Panc1 (cell line): ENCODE data around the gene DOCK1. TPM values are rescaled to one million over a fixed set of nuclear protein-coding genes. Genes with fewer than 3 reads are reported as not detected.

ENCODE experiments used
- ATAC-seq: fragments of 200-7000 bp; cut with Tn5 transposase; 2 replicates; pipeline ENCODE4 v1.9.1; 2020; ENCODE audit warnings: mild to moderate bottlenecking, moderate library complexity
- BruUV-seq: library from RNA; stranded (reverse); fragments of 400-500 nt; replicated peaks from 2 replicates; lab custom pipeline; 2021; lab: Mats Ljungman, UMichigan
- CTCF ChIA-PET: fragments of 300-600 bp; sonication (Branson Sonifier 250); formaldehyde crosslinking; loops from one replicate; lab custom pipeline; 2022; ENCODE audit warnings: antibody characterized with exemption; lab: Charles Lee
- POLR2A ChIA-PET: fragments of 300-600 bp; sonication (Branson Sonifier 250); formaldehyde crosslinking; loops from one replicate; lab custom pipeline; 2022; ENCODE audit warnings: antibody characterized with exemption; lab: Charles Lee
- DNase-seq: peaks from one replicate; pipeline ENCODE4 v3.0.0-alpha.2; 2010; ENCODE audit warnings: low read depth, low spot score
- H3K27ac ChIP-seq: 2 replicates; pipeline ENCODE4 v1.5.1; 2011; ENCODE audit warnings: mild to moderate bottlenecking, low read length, inconsistent platforms
- H3K27me3 ChIP-seq: fragments of 200-500 bp; sonication (Bioruptor generic); 2 replicates; pipeline ENCODE4 v1.6.0; 2014; ENCODE audit warnings: low read length, inconsistent platforms; ENCODE audit not compliant: control insufficient read depth, insufficient read depth
- H3K36me3 ChIP-seq: fragments of 200-500 bp; sonication (Bioruptor generic); 2 replicates; pipeline ENCODE4 v1.5.1; 2014; ENCODE audit warnings: inconsistent platforms, mild to moderate bottlenecking, low read length, moderate library complexity; ENCODE audit not compliant: control insufficient read depth, insufficient read depth
- H3K4me1 ChIP-seq: 2 replicates; pipeline ENCODE4 v1.5.1; 2011; ENCODE audit warnings: inconsistent platforms, mild to moderate bottlenecking, low read length, moderate library complexity; ENCODE audit not compliant: control insufficient read depth, insufficient read depth
- H3K4me3 ChIP-seq, 2 experiments: 2 replicates each; pipeline ENCODE4 v1.5.1; 2011 to 2012; ENCODE audit warnings: low read depth in 2 of 2, low read length in 2 of 2, mild to moderate bottlenecking in 2 of 2, inconsistent platforms in 1 of 2, moderate library complexity in 1 of 2
- H3K9me3 ChIP-seq: fragments of 200-500 bp; sonication (Bioruptor generic); 2 replicates; pipeline ENCODE4 v1.5.1; 2014; ENCODE audit warnings: low read depth, mild to moderate bottlenecking, inconsistent platforms, low read length, moderate library complexity; ENCODE audit not compliant: control insufficient read depth, insufficient read depth
- POLR2AphosphoS5 ChIP-seq: IDR thresholded peaks from 2 replicates; pipeline ENCODE4 v1.6.1; 2012; ENCODE audit warnings: mild to moderate bottlenecking, low read depth, low read length, moderate library complexity
- SIN3A ChIP-seq: IDR thresholded peaks from 2 replicates; pipeline ENCODE4 v1.6.1; 2012; ENCODE audit warnings: low read depth, mild to moderate bottlenecking, low read length, moderate library complexity, borderline replicate concordance; ENCODE audit not compliant: insufficient read depth
- TCF7L2 ChIP-seq: IDR thresholded peaks from 2 replicates; pipeline ENCODE4 v1.6.1; 2011; ENCODE audit warnings: mild to moderate bottlenecking, low read depth, low read length, inconsistent platforms
- in situ Hi-C: cut with HindIII; loops from 2 replicates; pipeline ENCODE4 v1.10.0; 2016; ENCODE audit warnings: low sequenced_read_pairs, low pct_unique_long_range_greater_than_20kb
- intact Hi-C: fragments of 100-400 bp; cut with micrococcal nuclease; formaldehyde crosslinking; loops from one replicate; pipeline ENCODE4 v1.10.0; 2022; ENCODE audit not compliant: unreplicated experiment
- total RNA-seq: library from RNA; stranded (reverse); gene quantifications from one replicate; pipeline ENCODE4 v1.2.1, GENCODE V29; 2021; ENCODE audit not compliant: unreplicated experiment
- TF ChIP-seq, protein P1 (sequence below), 2 experiments: IDR thresholded peaks; 2 replicates each; pipeline ENCODE4 v1.6.1; 2011 to 2012; ENCODE audit warnings: low read depth in 2 of 2, control low read depth in 1 of 2, low read length in 1 of 2, mild to moderate bottlenecking in 1 of 2, moderate library complexity in 1 of 2; ENCODE audit not compliant: insufficient read depth in 1 of 2
- TF ChIP-seq, protein P2 (sequence below): fragments of 450-650 bp; IDR thresholded peaks from 2 replicates; pipeline ENCODE4 v1.5.1; 2017; ENCODE audit warnings: mild to moderate bottlenecking

DOCK1 gene
- total RNA-seq, 1 experiment from 2014 or later: 67.6 TPM

DNA sequence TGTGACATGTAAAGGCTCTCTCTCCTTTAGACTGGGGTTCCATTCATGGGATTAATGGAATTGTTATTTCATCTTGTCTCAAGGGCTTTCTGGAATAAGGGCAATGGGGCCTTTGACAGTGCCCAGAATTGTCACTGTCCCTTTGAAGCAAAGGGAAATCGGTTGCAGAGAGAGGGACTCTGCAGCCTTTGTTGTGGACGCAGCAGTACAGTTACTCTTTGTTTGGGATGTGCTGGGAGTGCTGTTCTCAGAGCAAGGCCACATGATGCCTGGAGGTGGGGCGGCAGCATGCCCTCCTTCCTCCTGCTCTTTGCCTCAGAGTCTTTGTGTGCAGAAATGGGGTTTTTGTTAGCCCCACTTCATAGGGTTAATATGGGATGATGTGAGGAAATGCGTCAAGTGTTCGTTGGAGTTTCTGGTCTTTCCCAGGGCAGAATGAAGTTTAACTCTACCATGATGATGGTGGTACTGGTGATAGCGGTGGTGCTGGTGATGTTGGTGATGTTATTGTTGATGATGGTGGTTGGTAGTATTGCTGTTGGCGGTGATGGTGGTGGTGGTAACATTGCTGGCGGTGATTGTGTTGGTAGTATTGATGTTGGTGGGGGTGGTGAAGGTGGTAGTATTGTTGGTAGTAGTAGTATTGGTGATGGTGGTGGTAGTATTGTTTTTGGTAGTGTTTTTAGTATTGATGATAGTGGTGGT lies 45.3 kb downstream of the DOCK1 start:
- Histone ChIP-seq H3K4me3 (no peak overlapping the region), H3K4me1 (no peaks in the 10 kb centered on the region), H3K27ac (no peak overlapping the region), H3K36me3 (no peaks in the 10 kb centered on the region), H3K27me3 (no peaks in the 10 kb centered on the region), H3K9me3 (no peaks in the 10 kb centered on the region; the same call in 1 of the 2 replicates)
- in situ Hi-C loops (no loop called here), intact Hi-C loops (no loop called here)
- ATAC-seq (no peak), DNase-seq (no peak)
- TF ChIP-seq SIN3A (no peak), TCF7L2 (no peak), POLR2AphosphoS5 (no peak)
- TF ChIP-seq, protein P1, sequence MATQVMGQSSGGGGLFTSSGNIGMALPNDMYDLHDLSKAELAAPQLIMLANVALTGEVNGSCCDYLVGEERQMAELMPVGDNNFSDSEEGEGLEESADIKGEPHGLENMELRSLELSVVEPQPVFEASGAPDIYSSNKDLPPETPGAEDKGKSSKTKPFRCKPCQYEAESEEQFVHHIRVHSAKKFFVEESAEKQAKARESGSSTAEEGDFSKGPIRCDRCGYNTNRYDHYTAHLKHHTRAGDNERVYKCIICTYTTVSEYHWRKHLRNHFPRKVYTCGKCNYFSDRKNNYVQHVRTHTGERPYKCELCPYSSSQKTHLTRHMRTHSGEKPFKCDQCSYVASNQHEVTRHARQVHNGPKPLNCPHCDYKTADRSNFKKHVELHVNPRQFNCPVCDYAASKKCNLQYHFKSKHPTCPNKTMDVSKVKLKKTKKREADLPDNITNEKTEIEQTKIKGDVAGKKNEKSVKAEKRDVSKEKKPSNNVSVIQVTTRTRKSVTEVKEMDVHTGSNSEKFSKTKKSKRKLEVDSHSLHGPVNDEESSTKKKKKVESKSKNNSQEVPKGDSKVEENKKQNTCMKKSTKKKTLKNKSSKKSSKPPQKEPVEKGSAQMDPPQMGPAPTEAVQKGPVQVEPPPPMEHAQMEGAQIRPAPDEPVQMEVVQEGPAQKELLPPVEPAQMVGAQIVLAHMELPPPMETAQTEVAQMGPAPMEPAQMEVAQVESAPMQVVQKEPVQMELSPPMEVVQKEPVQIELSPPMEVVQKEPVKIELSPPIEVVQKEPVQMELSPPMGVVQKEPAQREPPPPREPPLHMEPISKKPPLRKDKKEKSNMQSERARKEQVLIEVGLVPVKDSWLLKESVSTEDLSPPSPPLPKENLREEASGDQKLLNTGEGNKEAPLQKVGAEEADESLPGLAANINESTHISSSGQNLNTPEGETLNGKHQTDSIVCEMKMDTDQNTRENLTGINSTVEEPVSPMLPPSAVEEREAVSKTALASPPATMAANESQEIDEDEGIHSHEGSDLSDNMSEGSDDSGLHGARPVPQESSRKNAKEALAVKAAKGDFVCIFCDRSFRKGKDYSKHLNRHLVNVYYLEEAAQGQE (IDR thresholded peaks at IDR 0.05; ENCODE audit: insufficient read depth in 1 of 2, low read depth in 2 of 2, low read length in 1 of 2): no peak
- TF ChIP-seq, protein P2, sequence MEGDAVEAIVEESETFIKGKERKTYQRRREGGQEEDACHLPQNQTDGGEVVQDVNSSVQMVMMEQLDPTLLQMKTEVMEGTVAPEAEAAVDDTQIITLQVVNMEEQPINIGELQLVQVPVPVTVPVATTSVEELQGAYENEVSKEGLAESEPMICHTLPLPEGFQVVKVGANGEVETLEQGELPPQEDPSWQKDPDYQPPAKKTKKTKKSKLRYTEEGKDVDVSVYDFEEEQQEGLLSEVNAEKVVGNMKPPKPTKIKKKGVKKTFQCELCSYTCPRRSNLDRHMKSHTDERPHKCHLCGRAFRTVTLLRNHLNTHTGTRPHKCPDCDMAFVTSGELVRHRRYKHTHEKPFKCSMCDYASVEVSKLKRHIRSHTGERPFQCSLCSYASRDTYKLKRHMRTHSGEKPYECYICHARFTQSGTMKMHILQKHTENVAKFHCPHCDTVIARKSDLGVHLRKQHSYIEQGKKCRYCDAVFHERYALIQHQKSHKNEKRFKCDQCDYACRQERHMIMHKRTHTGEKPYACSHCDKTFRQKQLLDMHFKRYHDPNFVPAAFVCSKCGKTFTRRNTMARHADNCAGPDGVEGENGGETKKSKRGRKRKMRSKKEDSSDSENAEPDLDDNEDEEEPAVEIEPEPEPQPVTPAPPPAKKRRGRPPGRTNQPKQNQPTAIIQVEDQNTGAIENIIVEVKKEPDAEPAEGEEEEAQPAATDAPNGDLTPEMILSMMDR: no peak
- ChIA-PET CTCF (no interaction called here), POLR2A (no interaction called here)
- BruUV-seq: no TSS peak

GRCh38 chr10:126953886-126954285 lies 48.7 kb downstream of the DOCK1 start:
- Histone ChIP-seq H3K4me3 (no peak overlapping the region), H3K36me3 (no peaks in the 10 kb centered on the region), H3K4me1 (no peaks in the 10 kb centered on the region), H3K27ac (no peak overlapping the region), H3K27me3 (no peaks in the 10 kb centered on the region), H3K9me3 (no peaks in the 10 kb centered on the region; the same call in 1 of the 2 replicates)
- ATAC-seq (no peak), DNase-seq (no peak)
- no TSS peak for BruUV-seq
- intact Hi-C loops (no loop called here), in situ Hi-C loops (no loop called here)
- TF ChIP-seq, protein P1 (IDR thresholded peaks at IDR 0.05; ENCODE audit: insufficient read depth in 1 of 2, low read depth in 2 of 2, low read length in 1 of 2): no peak
- no peak for TF ChIP-seq POLR2AphosphoS5
- ChIA-PET CTCF (no interaction called here), POLR2A (no interaction called here)
